ENCODE results near the gene CCSER1.

DNA sequence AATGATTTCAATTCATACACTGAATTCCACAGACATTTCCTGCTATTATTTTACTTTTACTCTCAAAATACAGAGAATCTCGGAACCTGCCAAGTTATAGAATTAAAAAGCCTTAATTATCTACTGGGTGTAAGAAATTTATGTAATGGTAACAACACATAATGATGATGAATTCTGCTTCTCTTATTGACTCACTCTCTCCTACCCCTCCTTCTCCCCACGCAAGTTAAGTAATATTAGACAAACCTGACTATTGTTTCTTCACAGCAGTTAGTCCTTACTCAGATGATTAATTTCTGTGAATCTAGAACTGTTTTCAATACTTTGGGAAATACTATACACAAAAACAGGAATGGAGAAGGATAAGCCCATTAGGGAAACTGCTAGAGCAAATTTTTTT is 762.0 kb downstream of the CCSER1 start:
- TF ChIP-seq, protein P1, sequence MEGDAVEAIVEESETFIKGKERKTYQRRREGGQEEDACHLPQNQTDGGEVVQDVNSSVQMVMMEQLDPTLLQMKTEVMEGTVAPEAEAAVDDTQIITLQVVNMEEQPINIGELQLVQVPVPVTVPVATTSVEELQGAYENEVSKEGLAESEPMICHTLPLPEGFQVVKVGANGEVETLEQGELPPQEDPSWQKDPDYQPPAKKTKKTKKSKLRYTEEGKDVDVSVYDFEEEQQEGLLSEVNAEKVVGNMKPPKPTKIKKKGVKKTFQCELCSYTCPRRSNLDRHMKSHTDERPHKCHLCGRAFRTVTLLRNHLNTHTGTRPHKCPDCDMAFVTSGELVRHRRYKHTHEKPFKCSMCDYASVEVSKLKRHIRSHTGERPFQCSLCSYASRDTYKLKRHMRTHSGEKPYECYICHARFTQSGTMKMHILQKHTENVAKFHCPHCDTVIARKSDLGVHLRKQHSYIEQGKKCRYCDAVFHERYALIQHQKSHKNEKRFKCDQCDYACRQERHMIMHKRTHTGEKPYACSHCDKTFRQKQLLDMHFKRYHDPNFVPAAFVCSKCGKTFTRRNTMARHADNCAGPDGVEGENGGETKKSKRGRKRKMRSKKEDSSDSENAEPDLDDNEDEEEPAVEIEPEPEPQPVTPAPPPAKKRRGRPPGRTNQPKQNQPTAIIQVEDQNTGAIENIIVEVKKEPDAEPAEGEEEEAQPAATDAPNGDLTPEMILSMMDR (IDR thresholded peaks at IDR 0.05), result no peak
- TF ChIP-seq POLR2A (IDR thresholded peaks at IDR 0.05), result no peak
